GM18873 (cell line): Measurements from ENCODE around the gene CD79B.
"Not testable (repeated sequence)": the region's sequence is repeated elsewhere in the genome, so short reads cannot be mapped to it uniquely, and the experiment has no call there.

Source experiments
- ATAC-seq: cut with Tn5 transposase; IDR thresholded peaks from one replicate; pipeline ENCODE4 v1.9.1; 2021; ENCODE audit warnings: mild to moderate bottlenecking, moderate library complexity, moderate number of reproducible peaks; ENCODE audit not compliant: unreplicated experiment, low FRiP score

CD79B gene

DNA sequence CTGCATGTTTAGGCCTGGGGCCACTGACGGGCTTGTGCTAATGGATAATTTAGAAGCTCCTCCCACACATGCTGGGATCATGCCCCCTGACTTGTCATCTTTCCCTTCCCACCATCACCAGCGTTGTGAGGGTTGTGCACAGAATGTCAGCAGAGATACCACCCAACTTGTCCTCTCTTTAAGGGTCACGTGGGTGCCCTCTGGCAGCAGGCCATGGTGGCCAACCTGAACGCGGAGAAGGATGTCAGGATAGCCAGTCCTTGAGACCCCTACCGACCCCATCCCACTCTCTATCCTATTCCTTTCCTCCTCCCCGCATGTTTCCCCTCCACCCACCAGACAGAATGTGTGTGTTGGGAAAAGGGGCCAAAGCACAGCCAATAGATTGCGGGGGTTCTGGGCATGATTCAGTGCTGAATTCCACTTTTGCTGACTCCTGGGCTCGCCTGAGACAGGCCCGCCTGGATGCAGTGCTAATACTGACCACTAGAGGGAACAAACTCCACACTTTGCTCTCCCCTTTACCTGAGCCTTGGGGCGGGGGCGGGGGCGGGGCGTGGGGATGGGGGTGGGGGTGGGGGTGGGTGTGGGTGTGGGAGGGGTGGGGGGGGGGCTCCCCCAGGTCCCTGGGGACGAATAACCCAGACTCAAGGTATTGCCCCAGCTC lies 50.1 kb downstream of the CD79B start, which contains the start of gene GH2:
Gene GH2 (minus strand): TSS at position 10 of the 667 bp plus-strand sequence. CDS start 143 bp downstream, outside the sequence.
- no peak for ATAC-seq

- ATAC-seq: not testable (repeated sequence)
These were observed 50.8 kb downstream of the CD79B start for GRCh38 chr17:63881337-63881736.

- ATAC-seq: no peak
These were observed 51.4 kb downstream of the CD79B start for GRCh38 chr17:63880706-63881105.
